Choroid plexus epithelial cell (primary cell): ENCODE measurements around the gene DIAPH3.
A peak's percentile ranks its signal among the peaks of the same experiment; 100 is the strongest.

ENCODE experiments used
- DNase-seq: peaks from one replicate; pipeline ENCODE4 v3.0.0-alpha.2; 2010; ENCODE audit warnings: low read depth
- H3K4me3 ChIP-seq: 2 replicates; pipeline ENCODE4 v1.5.1; 2011; ENCODE audit warnings: low read depth, mild to moderate bottlenecking, control low read depth, low read length, moderate library complexity
- CTCF ChIP-seq: conservative IDR thresholded peaks from 2 replicates; pipeline ENCODE4 v1.5.1; 2011; ENCODE audit warnings: low read depth, mild to moderate bottlenecking, control low read depth, inconsistent platforms, low read length, moderate library complexity

DIAPH3 gene

GRCh38 chr13:60012488-60012887, 151.2 kb downstream of the DIAPH3 start:
- no peak for DNase-seq
- no peak overlapping the region for H3K4me3 ChIP-seq
- no peak for TF ChIP-seq CTCF

- DNase-seq: no peak
- H3K4me3 ChIP-seq: no peak overlapping the region
- TF ChIP-seq CTCF: no peak
Measured at GRCh38 chr13:60009300-60010253, 154.2 kb downstream of the DIAPH3 start.

GRCh38 chr13:60001889-60002288, 161.8 kb downstream of the DIAPH3 start:
- TF ChIP-seq CTCF: no peak
- peak; percentile 8 for DNase-seq
- no peak overlapping the region for H3K4me3 ChIP-seq

- TF ChIP-seq CTCF: no peak
- no peak for DNase-seq
- no peak overlapping the region for H3K4me3 ChIP-seq
Measured at GRCh38 chr13:60000976-60001375, 162.8 kb downstream of the DIAPH3 start.

- no peak for DNase-seq
- no peak for TF ChIP-seq CTCF
- H3K4me3 ChIP-seq: no peak overlapping the region
Measured at GRCh38 chr13:60000081-60000480, 163.6 kb downstream of the DIAPH3 start.

- no peak for TF ChIP-seq CTCF
- no peak for DNase-seq
- no peak overlapping the region for H3K4me3 ChIP-seq
Measured at GRCh38 chr13:59997976-59998375, 165.8 kb downstream of the DIAPH3 start.
